ENCODE data around the gene EGLN1.

DNA sequence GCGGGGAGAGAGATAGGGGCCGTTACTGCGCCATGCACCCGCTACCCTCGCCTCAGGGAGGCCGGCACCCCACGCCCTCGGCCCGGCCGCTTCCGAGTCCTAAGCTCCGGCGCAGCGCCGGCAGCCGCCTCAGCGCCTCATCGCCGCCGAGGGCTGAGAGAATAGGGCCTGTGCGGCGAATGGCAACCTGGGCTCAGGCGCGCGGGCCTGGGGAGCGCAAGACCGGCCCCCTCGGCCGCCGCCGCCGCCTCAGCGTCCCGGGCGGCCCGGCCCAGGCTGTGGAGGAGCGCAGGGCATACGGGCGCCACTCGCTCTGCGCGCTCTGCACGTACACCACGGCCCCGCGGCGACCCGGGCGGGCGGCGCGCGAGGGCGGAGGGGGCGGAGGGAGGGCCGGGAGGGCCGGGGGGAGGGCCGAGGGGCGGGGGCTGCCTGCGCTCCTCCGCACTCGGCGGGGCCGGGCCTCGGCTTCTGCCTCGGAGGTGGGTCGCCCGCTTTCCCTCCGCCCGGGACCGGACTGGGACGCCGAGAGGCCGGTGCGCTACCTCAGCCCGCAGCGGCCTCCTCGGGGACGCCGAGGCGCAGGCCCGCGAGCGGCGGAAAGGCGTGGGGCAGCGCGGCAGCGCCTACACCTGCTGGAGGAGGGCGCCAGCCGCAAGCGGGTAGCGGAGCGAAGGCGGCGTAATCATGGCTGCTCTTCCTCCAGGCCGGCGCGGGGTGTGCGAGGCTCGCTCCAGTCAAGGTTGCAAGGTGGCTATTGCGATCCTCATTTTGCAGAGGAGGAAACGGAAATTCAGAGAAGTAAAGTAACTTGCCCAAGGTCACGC lies at the start of gene EGLN1:
- TF ChIP-seq, protein P1, sequence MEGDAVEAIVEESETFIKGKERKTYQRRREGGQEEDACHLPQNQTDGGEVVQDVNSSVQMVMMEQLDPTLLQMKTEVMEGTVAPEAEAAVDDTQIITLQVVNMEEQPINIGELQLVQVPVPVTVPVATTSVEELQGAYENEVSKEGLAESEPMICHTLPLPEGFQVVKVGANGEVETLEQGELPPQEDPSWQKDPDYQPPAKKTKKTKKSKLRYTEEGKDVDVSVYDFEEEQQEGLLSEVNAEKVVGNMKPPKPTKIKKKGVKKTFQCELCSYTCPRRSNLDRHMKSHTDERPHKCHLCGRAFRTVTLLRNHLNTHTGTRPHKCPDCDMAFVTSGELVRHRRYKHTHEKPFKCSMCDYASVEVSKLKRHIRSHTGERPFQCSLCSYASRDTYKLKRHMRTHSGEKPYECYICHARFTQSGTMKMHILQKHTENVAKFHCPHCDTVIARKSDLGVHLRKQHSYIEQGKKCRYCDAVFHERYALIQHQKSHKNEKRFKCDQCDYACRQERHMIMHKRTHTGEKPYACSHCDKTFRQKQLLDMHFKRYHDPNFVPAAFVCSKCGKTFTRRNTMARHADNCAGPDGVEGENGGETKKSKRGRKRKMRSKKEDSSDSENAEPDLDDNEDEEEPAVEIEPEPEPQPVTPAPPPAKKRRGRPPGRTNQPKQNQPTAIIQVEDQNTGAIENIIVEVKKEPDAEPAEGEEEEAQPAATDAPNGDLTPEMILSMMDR (IDR thresholded peaks at IDR 0.05) = peak in 2 of 4 experiments; percentile 43 to 47
- TF ChIP-seq POLR2A (IDR thresholded peaks at IDR 0.05) = peak; percentile 75 to 81
